ENCODE data around the gene SLC35E3.

SLC35E3 gene

DNA sequence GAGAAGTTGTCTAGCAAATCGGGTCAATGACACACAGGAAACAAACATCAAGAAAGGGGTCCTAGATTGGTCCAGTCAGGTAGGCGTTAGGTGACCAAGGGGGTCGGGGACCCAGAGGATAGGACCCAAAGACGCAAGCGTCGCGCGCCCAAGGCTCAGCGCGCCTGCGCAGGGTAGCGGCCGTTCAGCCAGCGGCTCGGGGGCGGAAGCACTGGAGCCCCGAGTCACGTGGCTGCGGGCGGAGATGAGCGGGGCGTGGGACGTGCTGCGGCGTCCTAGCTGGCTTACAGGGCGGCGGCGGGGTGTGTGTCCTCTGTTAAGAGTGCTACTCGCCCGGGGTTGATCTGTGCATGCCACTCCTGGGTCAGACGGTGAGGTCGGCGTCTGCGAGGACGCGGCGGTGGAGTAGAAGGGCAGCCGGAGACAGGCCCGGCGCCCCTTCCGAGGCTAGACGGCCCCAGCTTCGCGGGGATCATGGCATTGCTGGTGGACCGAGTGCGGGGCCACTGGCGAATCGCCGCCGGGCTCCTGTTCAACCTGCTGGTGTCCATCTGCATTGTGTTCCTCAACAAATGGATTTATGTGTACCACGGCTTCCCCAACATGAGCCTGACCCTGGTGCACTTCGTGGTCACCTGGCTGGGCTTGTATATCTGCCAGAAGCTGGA lies at the start of gene SLC35E3:
TSS of gene SLC35E3 (plus strand) at position 273 of the 668 bp plus-strand sequence. CDS start at position 475, 202 bp downstream.
- TF ChIP-seq ZNF274 (IDR thresholded peaks at IDR 0.05; ENCODE audit: low read depth, low read length): no peak
- peak within 1 kb of the TSS; percentile 85 for H3K4me3 ChIP-seq (ENCODE audit: low read length)

GRCh38 chr12:68699486-68699885 lies 46.5 kb upstream of the SLC35E3 start:
- no peak overlapping the region for H3K4me3 ChIP-seq (ENCODE audit: low read length)
- TF ChIP-seq ZNF274 (IDR thresholded peaks at IDR 0.05; ENCODE audit: low read depth, low read length): no peak

- H3K4me3 ChIP-seq (ENCODE audit: low read length): no peak overlapping the region
- no peak for TF ChIP-seq ZNF274 (IDR thresholded peaks at IDR 0.05; ENCODE audit: low read depth, low read length)
Measured at GRCh38 chr12:68727776-68728175, 18.2 kb upstream of the SLC35E3 start.

GRCh38 chr12:68733661-68734071 lies 12.3 kb upstream of the SLC35E3 start:
- no peak overlapping the region for H3K4me3 ChIP-seq (ENCODE audit: low read length)
- TF ChIP-seq ZNF274 (IDR thresholded peaks at IDR 0.05; ENCODE audit: low read depth, low read length): no peak

- H3K4me3 ChIP-seq (ENCODE audit: low read length): no peak overlapping the region
- TF ChIP-seq ZNF274 (IDR thresholded peaks at IDR 0.05; ENCODE audit: low read depth, low read length): no peak
Measured at GRCh38 chr12:68739891-68740290, 6.1 kb upstream of the SLC35E3 start.

DNA sequence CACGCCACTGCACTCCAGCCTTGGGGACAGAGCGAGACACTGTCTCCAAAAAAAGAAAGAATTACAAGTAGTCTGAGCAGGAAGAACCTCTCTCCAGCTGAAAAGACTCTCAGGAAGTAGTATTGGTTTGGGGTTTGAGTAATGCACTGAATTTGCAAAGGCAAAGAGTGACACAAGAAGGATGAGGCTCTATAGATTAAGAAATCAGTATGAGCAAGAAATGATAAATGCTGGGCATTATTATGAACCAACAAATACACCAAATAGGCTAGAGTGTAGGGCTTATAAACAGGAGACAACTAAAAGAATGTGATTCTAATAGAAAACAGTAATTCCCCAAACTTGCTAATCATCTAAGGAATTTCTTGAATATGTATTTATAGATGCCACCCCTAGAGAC lies 2.6 kb upstream of the SLC35E3 start:
- no peak overlapping the region for H3K4me3 ChIP-seq (ENCODE audit: low read length)
- TF ChIP-seq ZNF274 (IDR thresholded peaks at IDR 0.05; ENCODE audit: low read depth, low read length): no peak

GRCh38 chr12:68745376-68745903 lies 536 bp upstream of the SLC35E3 start:
- H3K4me3 ChIP-seq (ENCODE audit: low read length): peak overlapping the region; percentile 85; the same call in 1 of the 2 replicates
- no peak for TF ChIP-seq ZNF274 (IDR thresholded peaks at IDR 0.05; ENCODE audit: low read depth, low read length)

- peak overlapping the region; percentile 85 for H3K4me3 ChIP-seq (ENCODE audit: low read length)
- no peak for TF ChIP-seq ZNF274 (IDR thresholded peaks at IDR 0.05; ENCODE audit: low read depth, low read length)
Measured at GRCh38 chr12:68746572-68747180, 700 bp downstream of the SLC35E3 start.

DNA sequence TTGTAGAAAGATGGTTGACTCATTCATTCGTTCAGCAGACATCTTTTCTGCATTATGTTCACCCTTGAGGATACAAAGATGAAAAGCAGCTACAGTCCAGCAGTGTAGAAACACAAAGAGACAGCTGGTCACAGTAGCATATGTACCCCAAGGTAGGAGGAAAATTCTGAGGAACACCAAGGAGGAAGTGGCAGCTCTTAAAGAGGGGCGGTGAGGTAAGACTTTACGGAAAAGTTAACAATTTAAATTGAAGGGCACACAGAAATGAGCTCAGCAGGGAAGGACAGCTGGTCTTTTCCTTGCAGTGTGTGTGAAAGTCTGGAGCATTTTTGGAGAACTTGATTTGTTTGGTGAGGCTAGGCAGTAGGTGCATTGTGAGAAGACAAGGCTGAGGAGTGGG lies 3.5 kb downstream of the SLC35E3 start:
- H3K4me3 ChIP-seq (ENCODE audit: low read length): no peak overlapping the region
- TF ChIP-seq ZNF274 (IDR thresholded peaks at IDR 0.05; ENCODE audit: low read depth, low read length): no peak

DNA sequence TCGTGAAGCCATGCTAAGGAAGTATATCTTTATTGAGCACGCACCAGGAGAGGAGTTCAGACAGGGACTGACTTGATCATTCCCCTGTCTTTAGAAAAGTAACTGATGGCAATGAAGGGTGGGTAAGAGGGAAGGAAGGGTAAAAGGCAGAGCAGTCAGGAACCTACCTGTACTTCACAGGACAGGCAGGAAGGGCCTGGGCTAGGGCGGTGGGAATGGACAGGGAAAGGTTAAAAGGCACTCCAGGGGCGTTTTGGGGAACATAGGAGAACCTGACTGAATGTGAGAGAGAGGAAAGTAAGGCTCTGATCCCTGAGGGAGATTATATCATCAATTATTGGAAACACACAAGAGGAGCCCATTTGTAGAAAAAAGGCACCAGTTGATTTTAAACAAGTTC lies 3.9 kb downstream of the SLC35E3 start:
- no peak for TF ChIP-seq ZNF274 (IDR thresholded peaks at IDR 0.05; ENCODE audit: low read depth, low read length)
- no peak overlapping the region for H3K4me3 ChIP-seq (ENCODE audit: low read length)

- TF ChIP-seq ZNF274 (IDR thresholded peaks at IDR 0.05; ENCODE audit: low read depth, low read length): no peak
- no peak overlapping the region for H3K4me3 ChIP-seq (ENCODE audit: low read length)
Measured at GRCh38 chr12:68750506-68750905, 4.5 kb downstream of the SLC35E3 start.

GRCh38 chr12:68755536-68756243 lies 9.7 kb downstream of the SLC35E3 start:
- no peak overlapping the region for H3K4me3 ChIP-seq (ENCODE audit: low read length)
- TF ChIP-seq ZNF274 (IDR thresholded peaks at IDR 0.05; ENCODE audit: low read depth, low read length): no peak

GRCh38 chr12:68759852-68760251 lies 13.9 kb downstream of the SLC35E3 start:
- no peak for TF ChIP-seq ZNF274 (IDR thresholded peaks at IDR 0.05; ENCODE audit: low read depth, low read length)
- H3K4me3 ChIP-seq (ENCODE audit: low read length): no peak overlapping the region

DNA sequence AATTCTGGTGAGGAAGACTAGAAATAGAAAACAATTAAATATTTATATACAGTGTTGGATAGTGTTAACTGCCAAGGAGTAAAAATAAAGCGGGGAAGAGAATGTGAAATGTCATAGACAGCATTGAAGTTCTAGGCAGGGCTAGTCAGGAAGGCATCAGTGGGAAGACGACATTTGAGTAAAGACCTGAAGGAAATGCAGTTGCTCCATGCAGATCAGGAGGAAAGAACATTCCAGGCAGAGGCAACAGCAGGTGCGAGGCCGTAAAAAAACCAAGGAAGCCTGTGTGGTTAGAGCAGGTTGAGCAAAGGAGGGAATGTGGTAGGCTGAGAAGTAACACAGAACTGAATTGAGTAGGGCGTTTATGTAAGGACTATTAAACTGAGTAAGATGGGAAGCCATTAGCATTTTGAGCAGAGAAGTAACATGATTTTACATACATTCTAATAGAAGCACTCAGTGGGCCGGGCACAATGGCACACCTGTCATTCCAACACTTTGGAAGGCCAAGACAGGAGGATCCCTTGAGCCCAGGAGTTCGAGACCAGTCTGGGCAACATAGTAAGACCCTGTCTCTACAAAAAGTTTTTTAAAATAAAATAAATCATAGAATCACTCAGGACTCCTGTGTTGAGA lies 14.9 kb downstream of the SLC35E3 start:
- TF ChIP-seq ZNF274 (IDR thresholded peaks at IDR 0.05; ENCODE audit: low read depth, low read length): no peak
- no peak overlapping the region for H3K4me3 ChIP-seq (ENCODE audit: low read length)
